ENCODE measurements around the gene MOB3B.

DNA sequence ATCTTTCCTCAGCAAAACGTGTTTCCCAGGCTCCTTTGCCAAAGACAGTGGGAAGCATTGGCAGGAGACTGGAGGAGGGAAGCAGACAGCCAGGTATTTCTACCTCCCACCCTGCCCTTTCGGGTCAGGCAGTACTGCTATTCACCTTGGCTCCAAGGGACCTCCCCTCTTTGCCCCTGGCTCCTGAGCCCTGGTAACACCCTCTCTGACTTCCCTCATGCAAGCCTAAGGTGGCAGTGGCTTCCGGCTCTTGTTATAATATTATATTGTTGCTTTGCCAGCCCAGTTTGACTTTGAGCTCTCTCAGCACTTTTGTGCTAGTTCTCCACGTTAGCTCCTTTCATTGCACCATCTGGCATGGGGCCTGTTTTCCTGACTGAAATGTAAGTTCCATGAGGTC, 87.2 kb downstream of the MOB3B start:
- TF ChIP-seq POLR2A (IDR thresholded peaks at IDR 0.05): no peak
- TF ChIP-seq CTCF (IDR thresholded peaks at IDR 0.05): no peak
